Measurements from ENCODE around the gene RPL29.

DNA sequence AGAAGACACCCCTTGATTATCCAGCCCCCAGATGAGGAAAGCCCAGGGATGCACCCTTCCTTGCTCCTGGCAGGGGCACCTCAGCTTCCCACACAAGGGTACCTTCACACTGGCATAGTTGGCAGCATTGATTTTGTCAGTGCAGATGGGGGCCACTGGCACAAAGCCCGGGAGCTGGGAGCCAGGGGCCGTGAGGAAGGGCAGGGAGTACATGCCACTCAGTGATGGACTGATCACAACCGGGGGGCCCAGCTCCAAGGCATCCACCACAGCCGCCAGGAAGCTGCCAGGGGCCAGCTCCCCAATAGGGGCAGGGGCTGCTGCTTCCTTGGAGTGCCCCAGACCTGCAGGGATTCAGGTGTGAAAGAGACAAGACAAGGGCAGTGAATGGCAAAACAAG lies 25.9 kb downstream of the RPL29 start:
- TF ChIP-seq, protein P1, sequence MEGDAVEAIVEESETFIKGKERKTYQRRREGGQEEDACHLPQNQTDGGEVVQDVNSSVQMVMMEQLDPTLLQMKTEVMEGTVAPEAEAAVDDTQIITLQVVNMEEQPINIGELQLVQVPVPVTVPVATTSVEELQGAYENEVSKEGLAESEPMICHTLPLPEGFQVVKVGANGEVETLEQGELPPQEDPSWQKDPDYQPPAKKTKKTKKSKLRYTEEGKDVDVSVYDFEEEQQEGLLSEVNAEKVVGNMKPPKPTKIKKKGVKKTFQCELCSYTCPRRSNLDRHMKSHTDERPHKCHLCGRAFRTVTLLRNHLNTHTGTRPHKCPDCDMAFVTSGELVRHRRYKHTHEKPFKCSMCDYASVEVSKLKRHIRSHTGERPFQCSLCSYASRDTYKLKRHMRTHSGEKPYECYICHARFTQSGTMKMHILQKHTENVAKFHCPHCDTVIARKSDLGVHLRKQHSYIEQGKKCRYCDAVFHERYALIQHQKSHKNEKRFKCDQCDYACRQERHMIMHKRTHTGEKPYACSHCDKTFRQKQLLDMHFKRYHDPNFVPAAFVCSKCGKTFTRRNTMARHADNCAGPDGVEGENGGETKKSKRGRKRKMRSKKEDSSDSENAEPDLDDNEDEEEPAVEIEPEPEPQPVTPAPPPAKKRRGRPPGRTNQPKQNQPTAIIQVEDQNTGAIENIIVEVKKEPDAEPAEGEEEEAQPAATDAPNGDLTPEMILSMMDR (IDR thresholded peaks at IDR 0.05), result no peak
- TF ChIP-seq POLR2AphosphoS5 (IDR thresholded peaks at IDR 0.05), result no peak
- no peak for TF ChIP-seq EP300 (IDR thresholded peaks at IDR 0.05)
- no peak for TF ChIP-seq POLR2A (IDR thresholded peaks at IDR 0.05; ENCODE audit: low read depth)

Data from esophagus muscularis mucosa (tissue), 4 donors.